ENCODE results near the gene SLC9B2.
A peak's percentile ranks its signal among the peaks of the same experiment; 100 is the strongest.

The SLC9B2 gene

GRCh38 chr4:103105558-103106356 lies 29.2 kb upstream of the SLC9B2 start:
- TF ChIP-seq, protein P1, sequence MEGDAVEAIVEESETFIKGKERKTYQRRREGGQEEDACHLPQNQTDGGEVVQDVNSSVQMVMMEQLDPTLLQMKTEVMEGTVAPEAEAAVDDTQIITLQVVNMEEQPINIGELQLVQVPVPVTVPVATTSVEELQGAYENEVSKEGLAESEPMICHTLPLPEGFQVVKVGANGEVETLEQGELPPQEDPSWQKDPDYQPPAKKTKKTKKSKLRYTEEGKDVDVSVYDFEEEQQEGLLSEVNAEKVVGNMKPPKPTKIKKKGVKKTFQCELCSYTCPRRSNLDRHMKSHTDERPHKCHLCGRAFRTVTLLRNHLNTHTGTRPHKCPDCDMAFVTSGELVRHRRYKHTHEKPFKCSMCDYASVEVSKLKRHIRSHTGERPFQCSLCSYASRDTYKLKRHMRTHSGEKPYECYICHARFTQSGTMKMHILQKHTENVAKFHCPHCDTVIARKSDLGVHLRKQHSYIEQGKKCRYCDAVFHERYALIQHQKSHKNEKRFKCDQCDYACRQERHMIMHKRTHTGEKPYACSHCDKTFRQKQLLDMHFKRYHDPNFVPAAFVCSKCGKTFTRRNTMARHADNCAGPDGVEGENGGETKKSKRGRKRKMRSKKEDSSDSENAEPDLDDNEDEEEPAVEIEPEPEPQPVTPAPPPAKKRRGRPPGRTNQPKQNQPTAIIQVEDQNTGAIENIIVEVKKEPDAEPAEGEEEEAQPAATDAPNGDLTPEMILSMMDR (IDR thresholded peaks at IDR 0.05; ENCODE audit: low read depth, low read length), result no peak
- TF ChIP-seq MYC (IDR thresholded peaks at IDR 0.05; ENCODE audit: low read depth, low read length), result no peak
- no peak for TF ChIP-seq MAX (IDR thresholded peaks at IDR 0.05; ENCODE audit: low read depth, low read length)
- TF ChIP-seq POLR2A (IDR thresholded peaks at IDR 0.05; ENCODE audit: extremely low read depth, insufficient read length), result no peak
- H3K4me3 ChIP-seq (ENCODE audit: low read depth, low read length), result no peak overlapping the region
- no peak for DNase-seq (ENCODE audit: low read depth)

- no peak for DNase-seq (ENCODE audit: low read depth)
- H3K4me3 ChIP-seq (ENCODE audit: low read depth, low read length), result no peak overlapping the region
- TF ChIP-seq POLR2A (IDR thresholded peaks at IDR 0.05; ENCODE audit: extremely low read depth, insufficient read length) (no peak), MAX (IDR thresholded peaks at IDR 0.05; ENCODE audit: low read depth, low read length) (no peak), MYC (IDR thresholded peaks at IDR 0.05; ENCODE audit: low read depth, low read length) (no peak)
Observed at GRCh38 chr4:103104886-103105285, 28.3 kb upstream of the SLC9B2 start.

DNA sequence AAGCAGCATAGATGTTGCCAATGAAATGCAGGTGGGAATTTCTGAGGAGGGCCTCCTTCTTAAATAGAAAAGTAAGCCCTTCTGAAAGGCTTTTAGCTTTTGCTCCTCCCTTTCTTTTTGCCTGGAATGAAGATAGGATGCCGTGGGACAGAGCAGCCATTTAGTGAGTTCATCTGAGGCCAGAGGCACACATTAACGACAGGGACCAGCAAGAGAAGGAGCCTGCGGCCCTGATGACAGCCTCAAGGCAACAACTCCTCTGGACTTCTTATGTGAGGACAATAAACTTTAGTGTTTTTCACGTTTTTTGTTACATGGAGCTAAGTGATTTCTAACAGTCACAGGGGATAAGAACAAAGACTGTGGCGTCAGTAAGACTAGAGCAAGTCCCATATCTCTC lies 24.1 kb upstream of the SLC9B2 start:
- no peak for TF ChIP-seq POLR2A (IDR thresholded peaks at IDR 0.05; ENCODE audit: extremely low read depth, insufficient read length)
- no peak for TF ChIP-seq MAX (IDR thresholded peaks at IDR 0.05; ENCODE audit: low read depth, low read length)
- TF ChIP-seq MYC (IDR thresholded peaks at IDR 0.05; ENCODE audit: low read depth, low read length), result no peak
- TF ChIP-seq, protein P1 (IDR thresholded peaks at IDR 0.05; ENCODE audit: low read depth, low read length), result no peak
- H3K4me3 ChIP-seq (ENCODE audit: low read depth, low read length), result no peak overlapping the region
- DNase-seq (ENCODE audit: low read depth), result no peak

DNA sequence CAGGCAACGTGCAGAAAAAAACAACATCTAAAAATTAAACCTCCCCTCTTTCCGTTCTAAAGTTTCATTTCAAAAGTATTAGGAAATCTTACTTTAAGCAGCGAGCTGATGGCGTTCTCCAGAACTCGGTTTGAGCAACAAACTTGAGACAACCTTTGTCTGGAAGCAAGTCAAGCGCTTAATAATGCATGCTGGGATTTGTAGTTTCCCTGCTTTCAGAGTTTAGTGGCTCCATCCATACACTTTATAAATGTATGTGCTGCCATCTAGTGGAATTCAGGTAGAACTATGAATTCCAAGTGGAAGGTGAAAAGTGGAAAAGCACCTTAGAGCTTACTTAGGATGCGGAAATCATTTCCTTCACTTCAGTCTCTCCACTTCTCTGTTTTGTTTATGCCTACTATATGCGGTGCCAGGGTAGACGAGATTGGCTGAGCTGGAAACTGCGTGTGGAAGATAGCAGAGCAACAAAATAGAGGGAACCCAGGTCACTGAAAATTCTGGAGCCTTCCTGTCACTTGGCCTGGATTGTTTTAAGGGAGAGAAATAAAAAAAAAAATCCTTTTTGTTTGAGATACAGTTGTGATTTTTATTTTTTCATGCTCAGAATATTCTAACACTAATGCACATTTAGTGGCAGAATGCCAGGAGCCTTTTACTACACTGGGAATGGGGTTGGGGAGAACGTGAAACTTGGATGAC lies 23.3 kb upstream of the SLC9B2 start, which contains the start of gene BDH2:
Gene BDH2, minus strand, starts transcription at position 144 of the 702 bp plus-strand sequence. CDS start 3,580 bp downstream, outside the sequence.
- peak within 1 kb of the TSS; percentile 66 for H3K4me3 ChIP-seq (ENCODE audit: low read depth, low read length)

GRCh38 chr4:103098756-103099440 lies 22.3 kb upstream of the SLC9B2 start:
- H3K4me3 ChIP-seq (ENCODE audit: low read depth, low read length), result peak overlapping the region; percentile 66
- TF ChIP-seq MYC (IDR thresholded peaks at IDR 0.05; ENCODE audit: low read depth, low read length) (no peak), MAX (IDR thresholded peaks at IDR 0.05; ENCODE audit: low read depth, low read length) (no peak), POLR2A (IDR thresholded peaks at IDR 0.05; ENCODE audit: extremely low read depth, insufficient read length) (no peak)
- TF ChIP-seq, protein P1 (IDR thresholded peaks at IDR 0.05; ENCODE audit: low read depth, low read length), result no peak
- no peak for DNase-seq (ENCODE audit: low read depth)

More for the DNA sequence above, 23.3 kb upstream of the SLC9B2 start, which contains the start of gene BDH2:
- TF ChIP-seq, protein P1 (IDR thresholded peaks at IDR 0.05; ENCODE audit: low read depth, low read length), result peak; percentile 48
- no peak for TF ChIP-seq MYC (IDR thresholded peaks at IDR 0.05; ENCODE audit: low read depth, low read length)
- peak; percentile 89 for DNase-seq (ENCODE audit: low read depth)
